Stimulated activated CD4-positive, alpha-beta T cell treated with anti-CD3 and anti-CD28 coated beads, Interleukin-15, amount 100 ng/mL, for 1 hour (primary cell): ENCODE measurements around the gene ZDHHC8.

Experiments used
- DNase-seq, 2 donors: peaks; one replicate each; pipeline ENCODE4 v3.0.0-alpha.2; 2020; ENCODE audit warnings: low read depth in 1 of 2, low spot score in 1 of 2

ZDHHC8 gene

DNA sequence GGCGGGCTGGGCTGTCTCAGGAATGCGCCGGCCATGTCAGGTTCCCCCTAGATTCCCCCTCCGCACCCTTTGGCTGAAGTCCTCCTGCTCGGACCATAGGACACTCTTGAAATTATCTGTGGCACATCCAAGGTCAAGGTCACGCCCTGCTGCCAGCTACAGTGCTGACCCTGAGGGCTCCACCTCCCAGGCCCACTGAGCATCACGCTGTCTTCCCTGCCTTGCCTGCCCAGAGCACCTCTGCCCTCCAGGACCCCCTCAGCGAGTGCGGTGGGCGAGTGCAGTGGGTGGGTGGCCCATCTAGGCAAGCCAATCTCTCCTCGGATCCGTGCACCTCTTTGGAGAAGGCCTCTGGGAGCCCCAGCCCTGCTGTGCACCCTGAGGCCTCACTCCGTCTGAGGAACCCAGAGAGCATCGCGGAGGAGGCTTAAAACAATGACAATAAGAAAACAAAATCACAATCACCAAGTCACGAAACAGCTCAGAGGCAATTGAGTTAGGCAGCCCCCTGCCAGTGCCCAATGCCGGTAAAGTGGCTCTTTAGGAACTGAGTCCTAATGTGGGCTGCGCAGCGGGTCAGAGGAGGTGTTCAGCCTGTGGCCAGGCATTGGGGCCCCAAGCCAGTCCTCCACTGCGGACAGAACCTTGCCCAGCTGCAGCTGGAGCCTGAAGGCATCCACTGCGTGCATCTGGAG, 45.8 kb downstream of the ZDHHC8 start:
- DNase-seq: no peak

DNA sequence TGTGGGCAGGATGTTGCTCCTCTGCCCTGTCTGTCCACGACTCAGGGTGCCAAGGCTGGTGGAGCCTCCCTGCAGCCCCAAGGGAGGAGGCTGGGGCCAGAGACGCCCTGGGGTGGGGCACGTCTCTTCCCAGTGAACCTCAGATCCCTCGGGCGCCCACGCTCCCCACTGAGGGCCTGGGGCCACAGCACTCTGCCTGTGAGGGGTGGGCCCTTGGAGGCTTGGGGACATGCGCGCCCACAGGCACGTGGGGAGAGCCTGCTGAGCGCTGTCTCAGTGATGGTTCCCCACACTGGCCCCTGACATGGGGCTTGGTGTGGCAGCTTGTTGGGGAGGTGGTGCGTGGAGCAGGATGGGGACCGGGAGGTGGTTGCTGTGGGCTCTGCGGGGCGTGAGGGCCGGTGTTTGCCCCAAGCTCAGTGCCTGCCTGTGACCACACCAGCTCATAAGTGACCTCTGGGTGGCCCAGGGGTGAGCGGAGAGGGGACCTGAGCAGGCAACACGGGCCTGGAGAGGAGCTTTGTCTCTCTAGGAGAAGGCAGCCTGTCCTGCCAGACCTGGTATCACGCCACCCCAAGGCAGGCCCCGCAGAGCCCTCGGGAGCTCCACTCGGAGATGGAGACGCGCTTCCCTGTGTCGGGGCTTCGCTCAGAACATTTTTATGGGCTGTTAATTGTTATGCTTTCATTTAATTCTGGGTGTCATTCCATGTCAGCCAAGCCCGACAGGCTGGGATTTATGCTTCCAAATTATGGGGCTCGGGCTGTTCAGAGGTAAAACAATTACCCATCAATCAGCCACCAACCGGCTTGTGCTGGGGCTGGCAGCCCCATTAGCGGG, 46.7 kb downstream of the ZDHHC8 start:
- no peak for DNase-seq

DNA sequence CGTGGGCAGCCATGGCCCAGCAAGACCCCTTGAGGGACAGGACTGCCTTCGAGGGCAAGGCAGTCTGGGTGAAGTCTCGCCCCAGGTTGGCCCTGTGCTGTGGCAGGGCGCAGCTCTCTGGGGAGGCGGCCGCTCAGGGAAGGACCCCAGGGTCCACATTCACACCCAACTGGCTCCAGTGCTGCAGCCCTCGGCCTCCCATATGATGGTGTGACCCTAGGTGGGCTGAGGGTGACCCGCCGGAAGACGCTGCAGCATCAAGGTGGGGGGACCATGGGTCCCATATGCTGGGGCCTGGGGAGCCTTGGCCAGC, 47.3 kb downstream of the ZDHHC8 start:
- DNase-seq: no peak

DNA sequence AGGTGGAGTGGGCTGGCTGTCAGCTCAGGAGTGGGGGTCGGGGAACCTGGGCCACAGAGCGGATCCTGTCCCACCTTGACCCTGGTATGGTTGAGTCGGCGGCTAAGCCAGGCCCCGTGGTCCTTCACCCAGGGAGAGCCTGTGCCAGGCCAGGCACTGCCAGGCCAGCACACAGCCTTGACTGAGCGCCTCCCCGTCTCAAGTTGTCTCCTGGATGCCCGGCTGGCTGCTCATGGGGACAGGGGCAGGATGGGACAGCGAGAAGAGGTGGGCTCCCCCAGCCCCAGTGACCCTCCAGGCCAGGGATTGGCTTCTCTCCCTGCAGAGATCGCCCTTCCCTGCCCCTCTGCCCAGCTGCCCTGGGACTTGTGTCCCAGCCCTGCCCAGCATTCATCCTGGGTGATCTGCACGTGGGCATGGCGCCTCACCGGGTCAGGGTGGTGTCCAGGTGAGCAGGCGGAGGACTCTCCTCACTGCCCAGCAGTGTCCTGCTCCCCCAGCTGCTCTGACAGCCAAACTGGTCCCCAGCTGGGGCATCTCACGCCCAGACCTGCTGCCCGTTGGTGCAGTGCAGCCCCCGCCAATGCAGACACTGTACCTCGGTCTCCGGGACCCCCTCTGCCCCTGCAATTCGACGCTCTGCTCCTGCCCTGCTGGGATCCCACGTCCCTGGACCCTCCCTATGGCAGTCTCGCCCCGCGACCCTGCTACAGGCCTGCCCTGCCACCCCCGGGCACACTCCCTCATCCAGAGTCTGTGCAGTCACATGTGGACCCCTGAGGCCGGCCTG, 48.0 kb downstream of the ZDHHC8 start:
- DNase-seq: no peak

DNA sequence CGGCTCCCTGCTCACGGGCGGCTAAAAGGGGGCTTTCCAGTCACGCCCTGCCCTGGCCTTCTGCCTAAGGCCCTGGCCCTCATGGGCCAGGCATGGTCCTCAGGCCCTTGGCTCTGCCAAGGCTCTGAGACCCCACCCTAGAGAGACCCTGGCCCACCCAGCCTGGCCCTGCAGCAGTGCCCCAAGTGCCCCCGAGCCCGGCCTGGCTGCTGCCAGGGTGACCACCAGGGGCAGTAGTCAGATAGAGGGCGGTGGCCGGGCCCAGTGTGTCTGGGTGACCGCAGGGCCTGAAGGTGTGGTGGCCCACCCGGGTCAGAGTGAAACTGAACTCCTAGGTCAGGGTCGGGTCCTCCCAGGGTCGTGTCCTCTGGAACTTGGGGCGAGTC, 48.6 kb downstream of the ZDHHC8 start:
- no peak for DNase-seq

DNA sequence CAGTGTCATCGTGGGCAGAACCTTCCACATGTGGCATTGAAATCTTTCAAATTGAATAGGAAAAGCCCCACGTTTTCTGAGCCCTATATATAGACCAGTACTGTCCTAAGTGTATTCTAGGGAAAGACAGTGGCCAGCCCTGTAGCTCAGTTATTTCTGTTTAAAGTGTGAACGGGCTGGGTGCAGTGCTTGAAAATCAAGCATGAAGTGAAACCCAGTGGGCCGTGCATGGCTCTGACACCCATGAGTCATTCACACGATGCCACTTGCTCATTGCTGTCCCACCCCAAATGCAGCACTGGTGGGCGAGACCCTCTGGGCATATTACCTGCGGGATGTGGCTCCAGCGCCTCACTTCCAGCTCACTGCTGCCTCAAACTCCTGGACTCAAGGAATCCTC, 49.0 kb downstream of the ZDHHC8 start:
- no peak for DNase-seq

DNA sequence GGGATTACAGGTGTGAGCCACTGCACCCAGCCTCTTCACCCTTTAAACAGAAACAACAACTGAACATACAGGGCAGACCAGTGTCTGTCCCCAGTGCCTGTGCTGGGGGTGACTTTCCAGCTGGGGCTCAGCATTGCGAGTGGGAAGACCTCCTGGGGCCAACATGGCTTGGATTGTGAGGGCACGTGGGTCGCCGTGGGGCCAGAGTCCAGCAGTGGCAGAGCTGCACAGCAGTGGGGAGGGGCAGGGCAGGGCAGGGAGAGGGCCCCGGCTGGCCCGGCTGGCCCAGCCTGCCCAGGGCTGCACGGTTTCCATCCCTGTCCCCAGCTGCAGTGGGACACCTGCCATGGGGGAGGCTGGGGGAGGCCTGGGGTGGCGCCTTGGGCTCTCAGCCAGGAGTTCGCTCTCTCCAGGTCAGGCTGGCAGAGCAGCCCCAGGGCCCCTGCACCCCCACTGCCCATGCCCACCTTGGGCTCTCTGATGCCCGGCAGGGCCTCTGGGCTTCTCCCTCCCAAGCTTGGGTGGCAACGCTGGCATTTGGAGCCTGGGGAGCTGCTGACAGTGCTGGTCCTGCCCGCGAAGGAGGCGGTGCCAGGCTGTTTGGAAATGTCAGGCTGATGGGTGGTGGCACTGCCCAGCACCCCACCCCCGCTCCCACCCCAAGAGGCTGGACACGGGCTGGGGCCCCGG, 49.7 kb downstream of the ZDHHC8 start:
- DNase-seq: no peak

DNA sequence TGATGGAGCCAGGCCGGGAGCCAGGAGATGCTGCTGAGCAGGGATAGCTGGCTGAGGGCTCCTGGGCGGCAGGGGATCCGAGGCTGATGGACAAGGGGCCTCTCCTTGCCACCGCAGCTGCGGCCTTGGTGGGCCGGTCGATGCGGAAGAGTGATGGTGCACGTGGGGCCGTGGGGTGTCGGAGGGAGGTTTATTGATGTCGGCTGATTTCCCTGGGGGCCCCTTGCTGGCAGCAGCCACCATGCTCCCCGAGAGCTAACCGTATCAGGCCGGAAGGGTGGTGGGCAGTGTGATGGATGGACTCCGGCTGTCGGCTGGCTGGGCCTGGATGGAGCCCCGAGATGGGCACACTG, 50.3 kb downstream of the ZDHHC8 start:
- no peak for DNase-seq

DNA sequence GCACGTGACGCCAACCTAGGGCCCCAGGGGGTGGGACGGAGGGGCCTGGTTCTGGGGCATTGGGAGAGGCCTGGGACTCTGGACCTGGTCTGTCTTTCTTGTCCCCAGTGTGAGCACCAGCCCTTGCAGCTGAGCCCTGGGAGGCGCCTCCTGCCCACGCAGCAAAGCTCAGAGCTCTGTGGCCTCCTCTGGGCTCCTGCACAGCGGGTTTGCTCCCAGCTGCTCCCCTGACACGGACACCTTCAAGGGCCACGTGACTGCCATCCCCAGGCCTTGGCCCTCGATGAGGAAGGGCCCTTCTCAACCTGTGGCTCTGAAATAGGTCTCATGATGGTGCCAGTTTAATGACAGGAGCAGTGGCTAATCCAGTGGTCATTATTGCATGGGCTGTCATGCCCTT, 50.8 kb downstream of the ZDHHC8 start:
- DNase-seq: no peak

DNA sequence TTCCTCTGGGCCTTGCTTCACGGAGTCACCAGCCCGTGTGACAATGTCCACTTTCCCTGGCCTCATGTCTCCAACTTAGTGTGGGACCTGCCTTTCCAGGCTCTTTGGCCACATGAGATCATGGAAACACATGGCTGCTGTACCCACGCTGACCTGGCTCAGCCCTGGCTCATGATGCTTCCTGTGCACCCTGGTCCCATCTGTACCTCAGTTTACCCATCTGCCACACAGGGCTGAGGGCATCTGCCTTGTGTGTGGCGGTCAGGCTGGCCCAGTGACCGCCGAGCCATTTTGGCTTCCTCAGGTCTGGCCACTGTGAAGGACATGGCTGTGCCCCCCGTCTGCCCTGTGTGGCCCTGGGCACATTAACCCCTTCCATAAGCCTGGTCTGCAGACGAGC, 51.5 kb downstream of the ZDHHC8 start:
- no peak for DNase-seq

DNA sequence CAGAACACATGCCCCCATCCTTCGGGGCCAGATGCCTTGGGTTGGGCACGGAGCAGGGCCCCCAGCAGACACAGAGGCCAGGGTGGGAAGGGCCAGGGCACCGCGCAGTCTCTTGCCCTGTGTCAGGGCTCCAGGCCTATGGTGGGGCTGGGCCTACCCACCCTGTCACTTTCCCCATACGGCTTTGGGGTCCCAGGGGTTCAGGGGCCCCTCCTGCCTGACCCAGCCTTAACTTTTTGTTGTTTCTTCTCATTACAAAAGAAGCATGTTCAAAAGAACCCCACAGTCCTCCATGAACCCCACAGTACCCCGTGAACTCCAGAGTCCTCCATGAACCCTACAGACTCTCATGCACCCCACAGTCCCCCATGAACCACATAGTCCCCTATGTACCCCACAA, 52.2 kb downstream of the ZDHHC8 start:
- DNase-seq: no peak

DNA sequence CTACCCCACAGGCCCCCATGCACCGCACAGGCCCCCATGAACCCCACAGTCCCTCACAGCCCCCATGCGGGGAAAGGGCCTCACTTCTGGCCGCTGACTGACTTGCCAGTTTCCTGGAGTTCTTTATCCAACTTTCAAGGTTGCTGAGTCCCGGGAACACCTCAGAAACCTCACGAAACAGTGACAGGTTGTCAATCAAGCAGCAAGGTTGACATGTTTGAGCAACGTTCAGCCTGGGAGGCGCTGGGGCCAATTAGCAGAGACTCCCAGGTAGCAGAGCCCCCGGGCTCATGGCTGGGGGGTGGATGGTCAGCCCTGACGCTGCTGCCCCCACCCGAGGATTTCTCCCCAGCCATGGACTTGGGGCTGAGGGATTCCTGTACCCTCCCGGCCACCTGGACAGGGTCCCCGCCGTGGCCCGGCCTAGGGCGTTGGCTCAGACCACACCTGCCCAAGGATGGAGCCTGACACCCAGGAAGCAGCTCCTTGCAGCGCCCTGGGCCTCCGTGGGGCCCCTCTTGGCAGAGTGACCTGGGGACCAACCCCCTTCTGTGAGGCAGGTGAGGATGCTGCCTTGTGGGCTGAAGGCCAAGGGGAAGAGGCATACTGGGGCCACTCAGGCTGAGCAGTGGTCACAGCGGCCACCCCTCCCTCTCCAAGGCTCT, 53.0 kb downstream of the ZDHHC8 start:
- no peak for DNase-seq

DNA sequence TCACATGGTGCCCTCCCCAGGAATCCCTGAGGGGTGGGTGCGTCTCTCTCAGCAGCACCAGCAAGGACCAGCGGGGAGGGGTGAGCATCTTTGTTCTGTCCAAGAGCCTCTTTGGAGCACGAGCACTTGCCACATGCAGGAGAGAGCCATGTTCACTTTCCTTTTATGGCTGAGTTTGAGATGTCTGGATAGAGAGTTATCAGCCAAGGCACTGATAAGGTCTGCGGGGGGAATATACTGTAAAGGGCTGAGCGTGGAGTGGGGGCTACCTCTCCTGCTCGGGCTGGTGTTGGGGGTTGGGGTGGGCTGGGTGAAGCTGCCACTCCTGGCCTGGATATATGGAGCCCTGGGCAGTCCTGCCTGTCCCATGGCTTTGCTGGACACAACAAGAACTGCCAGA, 54.1 kb downstream of the ZDHHC8 start:
- no peak for DNase-seq

DNA sequence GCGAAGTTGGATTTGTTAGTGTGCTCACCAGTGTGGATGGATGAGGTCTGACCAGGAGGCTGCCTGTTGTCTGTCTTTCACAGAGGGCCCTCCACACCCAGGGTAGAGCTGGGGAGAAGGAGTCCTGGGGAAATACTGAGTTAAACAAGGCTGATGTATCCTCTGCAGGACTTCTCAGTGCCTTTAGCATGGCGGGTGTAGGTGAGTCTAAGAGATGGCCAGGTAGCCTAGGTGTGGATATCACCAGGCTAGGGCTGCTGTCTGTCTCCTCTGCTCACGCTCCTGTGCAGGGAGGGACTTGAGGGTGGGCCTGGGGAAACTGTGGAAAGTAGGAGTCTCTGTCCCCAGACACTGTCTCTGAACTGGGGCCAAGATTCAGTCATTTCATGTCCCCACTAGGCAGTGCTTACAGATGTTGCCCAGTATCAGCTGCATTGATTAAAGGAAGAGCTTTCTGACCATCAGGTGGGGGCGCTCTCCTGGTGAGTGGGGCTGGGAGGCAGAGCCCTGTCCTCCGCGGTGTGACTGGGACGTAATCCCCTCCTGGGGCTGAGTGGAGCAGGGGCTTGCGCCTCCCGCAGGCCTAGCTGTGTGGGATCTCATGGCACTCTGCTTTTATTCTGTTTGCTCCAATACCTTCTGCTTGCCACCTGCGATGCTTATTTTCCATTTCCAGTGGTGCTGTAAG, 54.7 kb downstream of the ZDHHC8 start:
- DNase-seq: no peak

DNA sequence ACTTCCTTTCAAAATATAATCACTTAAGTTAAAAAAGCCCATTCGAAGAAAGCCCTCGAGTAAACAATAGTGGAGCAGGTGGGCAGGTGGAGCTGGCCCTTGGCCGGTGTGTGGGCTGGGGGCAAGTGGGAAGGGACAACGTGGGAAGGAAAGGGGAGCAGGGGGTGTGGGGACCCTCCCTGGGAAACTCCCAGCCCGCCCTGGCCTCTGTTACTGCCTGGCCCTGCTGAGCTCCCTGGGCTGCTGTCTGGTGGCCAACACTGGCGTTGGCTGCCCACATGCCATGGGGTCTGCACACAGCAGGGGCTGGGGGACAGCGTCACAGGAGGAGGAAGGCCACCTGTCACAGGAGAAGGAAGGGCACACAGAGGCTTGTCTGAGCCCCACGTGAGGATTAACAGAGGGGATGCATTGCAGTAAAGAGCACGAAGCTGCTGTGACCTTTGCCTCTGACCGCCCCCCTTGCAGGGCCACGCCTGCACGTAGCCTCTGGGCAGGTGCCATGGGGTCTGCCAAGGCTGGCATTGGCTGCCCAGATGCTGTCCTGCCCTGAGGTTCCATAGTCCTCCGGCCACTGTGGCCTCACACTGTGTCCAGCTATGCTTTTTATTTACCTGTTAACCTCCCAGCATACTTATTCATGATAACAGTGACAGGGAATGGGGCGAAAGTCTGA, 55.4 kb downstream of the ZDHHC8 start:
- DNase-seq: no peak

DNA sequence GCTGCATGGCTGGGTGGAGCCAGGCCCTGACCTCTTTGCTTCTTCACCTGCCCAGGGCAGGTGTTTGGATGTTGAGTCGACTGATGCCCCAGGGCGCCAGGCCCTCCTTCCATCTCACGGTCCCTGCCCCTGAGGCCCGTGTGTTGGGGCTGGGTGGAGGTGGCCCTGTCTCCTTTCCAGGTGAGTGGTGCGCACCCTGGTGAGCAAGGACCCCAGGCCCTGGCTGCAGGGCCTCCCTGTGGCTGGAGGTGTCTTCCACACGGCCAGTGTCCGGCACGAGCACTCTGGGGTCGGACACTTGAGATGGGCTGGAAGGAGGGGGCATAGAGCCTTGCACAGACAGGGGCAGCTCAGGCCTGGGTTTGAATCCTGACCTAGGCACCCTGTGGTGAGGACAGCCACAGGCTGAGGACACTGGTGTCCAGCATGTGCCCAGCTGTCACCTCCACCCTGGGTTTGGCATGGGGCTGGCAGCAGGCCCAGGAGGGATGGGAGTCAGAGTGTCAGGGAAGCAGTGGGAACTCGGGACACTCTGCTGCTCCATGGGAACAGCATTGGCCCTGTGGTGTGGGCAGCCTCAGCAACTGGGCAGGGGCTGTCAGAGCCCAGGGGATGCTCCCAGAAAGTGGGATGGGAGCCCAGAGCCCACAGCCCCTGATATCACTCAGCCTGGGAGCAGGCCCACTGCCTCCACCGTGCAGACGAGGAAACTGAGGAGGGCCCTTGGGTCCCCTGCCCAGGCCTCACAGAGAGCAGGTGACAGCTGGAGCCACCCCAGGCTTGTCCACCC, 56.4 kb downstream of the ZDHHC8 start:
- no peak for DNase-seq

DNA sequence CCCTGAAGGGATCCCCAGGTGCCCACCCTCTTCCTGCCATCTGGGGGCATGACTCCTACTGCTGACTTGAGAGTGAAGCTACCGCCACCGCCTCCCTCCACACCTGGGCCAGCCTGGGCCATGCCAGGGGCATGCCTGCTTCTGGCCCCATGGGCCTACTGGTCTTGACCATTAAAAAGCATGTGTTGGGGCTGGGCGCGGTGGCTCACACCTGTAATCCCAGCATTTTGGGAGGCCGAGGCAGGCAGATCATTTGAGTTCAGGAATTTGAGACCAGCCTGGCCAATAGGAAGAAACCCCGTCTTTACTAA, 56.9 kb downstream of the ZDHHC8 start:
- no peak for DNase-seq

DNA sequence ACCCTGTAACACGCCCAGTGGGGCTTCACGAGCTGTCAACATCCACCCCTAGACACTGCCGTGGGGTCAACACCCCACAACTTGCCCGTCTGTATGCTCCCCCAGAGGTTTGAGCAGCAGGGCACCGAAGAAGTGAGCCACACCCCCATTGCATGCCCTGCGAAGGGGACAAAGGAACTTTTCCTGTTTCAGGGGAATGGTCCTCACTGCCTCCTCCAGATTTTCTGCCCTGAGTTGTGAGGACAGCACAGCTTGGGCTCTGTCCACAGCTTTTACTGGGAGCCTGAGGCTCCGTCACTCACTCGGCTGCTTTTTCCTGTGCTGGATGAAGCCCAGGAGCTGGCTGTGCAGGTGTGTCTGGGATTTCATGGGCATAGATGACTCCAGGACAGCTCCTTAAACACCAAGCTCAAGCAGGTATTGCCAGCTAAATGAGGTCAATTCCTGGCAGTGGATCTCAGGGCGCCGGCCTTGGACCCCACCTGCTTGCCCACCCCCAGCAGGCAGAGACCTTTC, 59.5 kb downstream of the ZDHHC8 start:
- no peak for DNase-seq

DNA sequence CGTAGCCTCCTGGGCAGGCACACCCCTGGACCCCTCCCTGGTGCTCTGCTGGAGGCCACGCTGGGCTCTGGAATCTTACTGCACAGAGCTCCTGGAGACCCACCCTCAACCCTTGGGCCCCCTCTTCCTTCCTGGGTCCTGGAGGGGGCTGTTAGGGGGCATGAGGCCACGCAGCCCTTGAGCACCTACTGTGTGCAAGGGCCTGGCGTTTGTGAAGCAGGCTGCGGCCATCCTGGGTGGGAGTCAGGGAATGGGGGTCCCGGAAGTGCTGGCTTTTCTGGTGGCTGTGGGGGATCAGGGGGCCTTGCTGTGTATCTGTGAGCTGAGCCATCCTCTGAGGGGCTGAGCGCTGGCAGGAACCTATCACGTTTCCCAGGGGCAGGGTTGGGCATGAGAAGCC, 60.2 kb downstream of the ZDHHC8 start:
- DNase-seq: no peak
